Liver (tissue), 3 donors: ENCODE results near the gene THEM5.

Source experiments
- HNF4A ChIP-seq, 2 donors: conservative IDR thresholded peaks; 2 replicates each; pipeline ENCODE4 v1.6.1; 2016; ENCODE audit warnings: antibody characterized with exemption in 2 of 2, mild to moderate bottlenecking in 2 of 2
- HNF4G ChIP-seq: IDR thresholded peaks from 2 replicates; pipeline ENCODE4 v1.6.1; 2016; ENCODE audit warnings: antibody characterized with exemption
- JUND ChIP-seq, 2 donors: IDR thresholded peaks; 2 replicates each; pipeline ENCODE4 v1.6.1; 2016; ENCODE audit warnings: antibody characterized with exemption in 2 of 2
- RAD21 ChIP-seq, 2 donors: IDR thresholded peaks; 2 replicates each; pipeline ENCODE4 v1.6.1; 2016; ENCODE audit warnings: antibody characterized with exemption in 2 of 2, mild to moderate bottlenecking in 2 of 2
- TAF1 ChIP-seq: conservative IDR thresholded peaks from 2 replicates; pipeline ENCODE4 v1.6.1; 2016; ENCODE audit warnings: antibody characterized with exemption, mild to moderate bottlenecking
- YY1 ChIP-seq: IDR thresholded peaks from 2 replicates; pipeline ENCODE4 v1.6.1; 2016; ENCODE audit warnings: antibody characterized with exemption, mild to moderate bottlenecking
- ZBTB33 ChIP-seq: IDR thresholded peaks from 2 replicates; pipeline ENCODE4 v1.6.1; 2016; ENCODE audit warnings: antibody characterized with exemption
- TF ChIP-seq, protein P1 (sequence below): fragments of 150-350 bp; IDR thresholded peaks from 2 replicates; pipeline ENCODE4 v1.5.1; 2017; ENCODE audit warnings: improper control_type of control experiment, low read depth, low read length; ENCODE audit not compliant: missing input control
- donor health status: healthy.
- donor health status: healthy.

DNA sequence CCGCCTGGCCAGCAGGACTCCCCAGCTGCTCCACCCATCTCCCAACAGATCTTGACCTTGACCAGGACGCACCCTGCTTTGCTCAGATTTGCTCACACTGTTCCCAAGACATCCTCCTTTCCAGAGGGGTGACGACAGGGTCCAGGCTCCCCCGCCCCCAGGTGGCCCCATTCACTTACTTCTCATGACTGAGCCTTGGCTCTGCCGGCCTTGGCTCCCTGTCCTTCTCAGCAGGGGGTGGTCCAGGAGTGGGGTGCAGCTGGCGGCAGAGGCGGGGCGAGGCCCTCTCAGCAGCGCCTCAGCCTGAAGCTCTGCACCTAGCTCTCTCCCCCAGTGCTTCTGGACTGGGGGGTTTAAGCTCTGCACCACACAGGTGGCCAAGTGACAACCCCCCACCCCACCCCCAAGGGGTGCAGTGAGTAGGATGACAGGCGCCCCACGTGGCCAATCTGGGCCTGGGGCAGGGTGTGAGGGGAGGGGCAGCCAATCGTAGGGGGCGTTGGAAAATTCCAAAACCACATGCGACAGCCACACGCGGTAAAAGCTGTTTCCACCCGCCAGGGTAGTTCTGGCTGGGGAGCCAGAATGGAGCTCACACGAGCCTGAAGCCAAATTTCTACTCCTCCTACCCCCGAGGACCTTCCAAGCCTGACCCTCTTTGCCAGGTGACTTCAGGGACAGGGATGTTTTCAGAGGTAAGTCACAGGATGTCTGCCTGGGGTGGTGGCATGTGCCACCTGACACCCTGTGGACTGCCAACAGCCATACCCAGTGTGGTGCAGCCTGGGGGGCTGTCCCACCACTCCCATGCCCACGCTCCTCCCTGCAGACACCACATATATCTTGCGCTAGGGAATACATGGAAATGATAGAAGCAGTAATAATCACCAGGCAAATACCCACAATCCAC lies 27.5 kb downstream of the THEM5 start:
- TF ChIP-seq RAD21 (IDR thresholded peaks at IDR 0.05) = no peak
- TF ChIP-seq, protein P1, sequence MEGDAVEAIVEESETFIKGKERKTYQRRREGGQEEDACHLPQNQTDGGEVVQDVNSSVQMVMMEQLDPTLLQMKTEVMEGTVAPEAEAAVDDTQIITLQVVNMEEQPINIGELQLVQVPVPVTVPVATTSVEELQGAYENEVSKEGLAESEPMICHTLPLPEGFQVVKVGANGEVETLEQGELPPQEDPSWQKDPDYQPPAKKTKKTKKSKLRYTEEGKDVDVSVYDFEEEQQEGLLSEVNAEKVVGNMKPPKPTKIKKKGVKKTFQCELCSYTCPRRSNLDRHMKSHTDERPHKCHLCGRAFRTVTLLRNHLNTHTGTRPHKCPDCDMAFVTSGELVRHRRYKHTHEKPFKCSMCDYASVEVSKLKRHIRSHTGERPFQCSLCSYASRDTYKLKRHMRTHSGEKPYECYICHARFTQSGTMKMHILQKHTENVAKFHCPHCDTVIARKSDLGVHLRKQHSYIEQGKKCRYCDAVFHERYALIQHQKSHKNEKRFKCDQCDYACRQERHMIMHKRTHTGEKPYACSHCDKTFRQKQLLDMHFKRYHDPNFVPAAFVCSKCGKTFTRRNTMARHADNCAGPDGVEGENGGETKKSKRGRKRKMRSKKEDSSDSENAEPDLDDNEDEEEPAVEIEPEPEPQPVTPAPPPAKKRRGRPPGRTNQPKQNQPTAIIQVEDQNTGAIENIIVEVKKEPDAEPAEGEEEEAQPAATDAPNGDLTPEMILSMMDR = no peak
- no peak for TF ChIP-seq ZBTB33
- no peak for TF ChIP-seq HNF4G
- no peak for TF ChIP-seq HNF4A (conservative IDR thresholded peaks at IDR 0.05)
- TF ChIP-seq YY1 = no peak
- TF ChIP-seq JUND (IDR thresholded peaks at IDR 0.05) = no peak
- TF ChIP-seq TAF1 = no peak
